Prostate gland (tissue), 2 donors: ENCODE data around the gene SIVA1.

Experiments used
- CTCF ChIP-seq, 4 experiments: fragments of 200-600 bp in 2 of 4; fragments of 450-650 bp in 2 of 4; sonication (generic) in 2 of 4; IDR thresholded peaks; 1 replicate in 3 of 4; 2 replicates in 1 of 4; pipeline ENCODE4 v1.5.1; 2016 to 2019; ENCODE audit warnings: antibody characterized with exemption in 4 of 4, mild to moderate bottlenecking in 2 of 4, moderate library complexity in 2 of 4
- POLR2AphosphoS5 ChIP-seq: sonication (generic); formaldehyde crosslinking; IDR thresholded peaks from one replicate; pipeline ENCODE4 v1.6.1; 2017; ENCODE audit warnings: antibody characterized with exemption

DNA sequence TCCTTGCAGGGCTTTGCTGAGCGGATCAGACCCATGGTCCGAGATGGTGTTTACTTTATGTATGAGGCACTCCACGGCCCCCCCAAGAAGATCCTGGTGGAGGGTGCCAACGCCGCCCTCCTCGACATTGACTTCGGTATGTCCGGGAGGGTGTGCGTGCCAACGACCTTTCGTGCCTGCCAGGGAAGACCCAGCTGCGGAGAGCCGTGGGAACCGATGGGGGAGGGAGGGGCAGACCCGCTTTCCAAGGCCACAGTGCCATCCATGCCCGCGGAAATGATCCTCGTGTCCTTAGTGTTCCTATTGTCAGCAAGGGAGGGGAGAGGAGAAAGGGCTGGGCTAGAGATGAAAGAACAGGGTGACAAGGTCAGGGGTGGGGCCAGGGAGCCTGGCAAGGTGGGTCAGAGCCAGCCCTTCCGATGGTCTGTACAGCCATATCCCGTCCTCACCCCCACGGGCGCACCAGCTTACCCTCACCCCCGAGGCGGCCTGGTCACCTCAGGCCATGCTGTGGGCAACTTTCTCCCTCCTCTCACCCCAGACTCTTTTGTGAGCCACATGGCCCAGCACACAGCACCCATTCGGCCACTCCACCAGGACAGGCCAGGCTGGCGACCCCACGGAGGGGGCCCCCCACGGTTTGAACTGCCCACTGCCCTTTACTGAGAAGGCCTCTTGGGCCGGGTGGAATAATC lies 11.7 kb upstream of the SIVA1 start:
- TF ChIP-seq CTCF (IDR thresholded peaks at IDR 0.05) (no peak), POLR2AphosphoS5 (no peak)
